ENCODE results near the gene VRK3.

DNA sequence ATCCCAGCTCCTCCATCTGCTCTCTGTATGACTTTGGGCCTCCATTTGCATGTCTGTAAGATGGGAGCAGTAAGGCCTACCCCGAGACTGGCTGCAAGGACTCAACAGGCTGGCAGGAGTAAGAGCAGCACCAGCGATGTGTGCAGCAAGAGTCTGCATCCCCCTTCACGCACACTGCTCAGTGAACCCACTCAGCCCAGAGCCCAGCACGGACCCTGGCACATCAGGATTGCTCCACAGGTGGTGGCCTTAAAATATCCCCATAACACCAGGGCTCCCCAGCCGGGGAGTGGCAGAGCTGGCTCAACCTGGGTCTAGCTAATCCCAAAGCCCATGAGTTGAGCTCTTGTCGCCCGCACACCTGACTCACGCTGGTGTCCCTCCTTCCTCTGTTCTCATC is 23.4 kb downstream of the VRK3 start:
- TF ChIP-seq CTCF (IDR thresholded peaks at IDR 0.05; ENCODE audit: low read depth, low read length, missing input control) (no peak), ZBTB33 (IDR thresholded peaks at IDR 0.05) (no peak), JUND (IDR thresholded peaks at IDR 0.05) (no peak), EGR1 (IDR thresholded peaks at IDR 0.05; ENCODE audit: low read depth in 2 of 2) (no peak), RXRA (IDR thresholded peaks at IDR 0.05) (no peak), TAF1 (conservative IDR thresholded peaks at IDR 0.05) (no peak), SP1 (IDR thresholded peaks at IDR 0.05) (no peak), RAD21 (IDR thresholded peaks at IDR 0.05) (no peak), HNF4G (IDR thresholded peaks at IDR 0.05) (no peak), NR2F2 (IDR thresholded peaks at IDR 0.05) (no peak), ATF3 (IDR thresholded peaks at IDR 0.05) (no peak)
- TF ChIP-seq, protein P1, sequence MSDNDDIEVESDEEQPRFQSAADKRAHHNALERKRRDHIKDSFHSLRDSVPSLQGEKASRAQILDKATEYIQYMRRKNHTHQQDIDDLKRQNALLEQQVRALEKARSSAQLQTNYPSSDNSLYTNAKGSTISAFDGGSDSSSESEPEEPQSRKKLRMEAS (IDR thresholded peaks at IDR 0.05), result no peak
- TF ChIP-seq, protein P2, sequence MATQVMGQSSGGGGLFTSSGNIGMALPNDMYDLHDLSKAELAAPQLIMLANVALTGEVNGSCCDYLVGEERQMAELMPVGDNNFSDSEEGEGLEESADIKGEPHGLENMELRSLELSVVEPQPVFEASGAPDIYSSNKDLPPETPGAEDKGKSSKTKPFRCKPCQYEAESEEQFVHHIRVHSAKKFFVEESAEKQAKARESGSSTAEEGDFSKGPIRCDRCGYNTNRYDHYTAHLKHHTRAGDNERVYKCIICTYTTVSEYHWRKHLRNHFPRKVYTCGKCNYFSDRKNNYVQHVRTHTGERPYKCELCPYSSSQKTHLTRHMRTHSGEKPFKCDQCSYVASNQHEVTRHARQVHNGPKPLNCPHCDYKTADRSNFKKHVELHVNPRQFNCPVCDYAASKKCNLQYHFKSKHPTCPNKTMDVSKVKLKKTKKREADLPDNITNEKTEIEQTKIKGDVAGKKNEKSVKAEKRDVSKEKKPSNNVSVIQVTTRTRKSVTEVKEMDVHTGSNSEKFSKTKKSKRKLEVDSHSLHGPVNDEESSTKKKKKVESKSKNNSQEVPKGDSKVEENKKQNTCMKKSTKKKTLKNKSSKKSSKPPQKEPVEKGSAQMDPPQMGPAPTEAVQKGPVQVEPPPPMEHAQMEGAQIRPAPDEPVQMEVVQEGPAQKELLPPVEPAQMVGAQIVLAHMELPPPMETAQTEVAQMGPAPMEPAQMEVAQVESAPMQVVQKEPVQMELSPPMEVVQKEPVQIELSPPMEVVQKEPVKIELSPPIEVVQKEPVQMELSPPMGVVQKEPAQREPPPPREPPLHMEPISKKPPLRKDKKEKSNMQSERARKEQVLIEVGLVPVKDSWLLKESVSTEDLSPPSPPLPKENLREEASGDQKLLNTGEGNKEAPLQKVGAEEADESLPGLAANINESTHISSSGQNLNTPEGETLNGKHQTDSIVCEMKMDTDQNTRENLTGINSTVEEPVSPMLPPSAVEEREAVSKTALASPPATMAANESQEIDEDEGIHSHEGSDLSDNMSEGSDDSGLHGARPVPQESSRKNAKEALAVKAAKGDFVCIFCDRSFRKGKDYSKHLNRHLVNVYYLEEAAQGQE (IDR thresholded peaks at IDR 0.05), result no peak

Measured in liver (tissue), 3 donors.